A673 (cell line): ENCODE data around the gene TAX1BP3.

Experiments used
- EZH2 ChIP-seq: fragments of 200-600 bp; sonication (generic); IDR thresholded peaks from 2 replicates; pipeline ENCODE4 v1.6.1; 2017; ENCODE audit warnings: borderline replicate concordance, low read depth, mild to moderate bottlenecking, mixed read lengths, antibody characterized with exemption, low read length; ENCODE audit not compliant: poor library complexity, severe bottlenecking
- TF ChIP-seq, protein P1 (sequence below): fragments of 300-800, 200-600 bp; sonication (generic); conservative IDR thresholded peaks from 2 replicates; pipeline ENCODE4 v1.5.1; 2017; ENCODE audit warnings: low read depth, mild to moderate bottlenecking, antibody characterized with exemption, low read length, moderate library complexity, mixed read lengths

DNA sequence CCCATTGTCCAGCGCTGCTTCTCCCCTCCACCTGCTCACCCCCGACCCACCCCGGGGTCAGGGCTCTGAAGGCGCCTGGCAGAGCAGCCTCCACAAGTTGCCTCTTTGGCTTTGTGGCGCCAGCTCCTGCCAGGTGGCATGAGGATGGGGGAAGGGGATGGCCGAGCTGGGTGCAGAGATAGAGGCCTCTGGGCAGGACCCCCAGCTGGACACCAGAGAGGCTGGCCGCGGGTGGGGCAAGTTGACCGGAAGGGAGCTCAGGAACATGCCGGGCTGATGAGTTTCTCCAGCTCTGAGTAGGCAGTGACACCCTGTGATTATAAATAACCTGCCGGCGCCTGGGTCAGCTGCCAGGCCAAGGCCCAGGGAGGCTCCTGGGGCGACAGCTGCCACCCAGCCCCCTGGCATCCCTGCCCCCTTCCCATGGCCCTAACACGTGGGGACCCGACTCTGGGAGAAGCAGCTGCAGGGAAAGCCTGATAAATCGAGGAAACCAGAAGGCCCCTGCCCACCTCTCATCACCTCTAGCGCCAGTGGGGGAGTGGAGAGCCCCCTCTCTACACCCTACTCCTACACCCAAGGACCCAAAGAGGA is 26.8 kb upstream of the TAX1BP3 start:
- TF ChIP-seq, protein P1, sequence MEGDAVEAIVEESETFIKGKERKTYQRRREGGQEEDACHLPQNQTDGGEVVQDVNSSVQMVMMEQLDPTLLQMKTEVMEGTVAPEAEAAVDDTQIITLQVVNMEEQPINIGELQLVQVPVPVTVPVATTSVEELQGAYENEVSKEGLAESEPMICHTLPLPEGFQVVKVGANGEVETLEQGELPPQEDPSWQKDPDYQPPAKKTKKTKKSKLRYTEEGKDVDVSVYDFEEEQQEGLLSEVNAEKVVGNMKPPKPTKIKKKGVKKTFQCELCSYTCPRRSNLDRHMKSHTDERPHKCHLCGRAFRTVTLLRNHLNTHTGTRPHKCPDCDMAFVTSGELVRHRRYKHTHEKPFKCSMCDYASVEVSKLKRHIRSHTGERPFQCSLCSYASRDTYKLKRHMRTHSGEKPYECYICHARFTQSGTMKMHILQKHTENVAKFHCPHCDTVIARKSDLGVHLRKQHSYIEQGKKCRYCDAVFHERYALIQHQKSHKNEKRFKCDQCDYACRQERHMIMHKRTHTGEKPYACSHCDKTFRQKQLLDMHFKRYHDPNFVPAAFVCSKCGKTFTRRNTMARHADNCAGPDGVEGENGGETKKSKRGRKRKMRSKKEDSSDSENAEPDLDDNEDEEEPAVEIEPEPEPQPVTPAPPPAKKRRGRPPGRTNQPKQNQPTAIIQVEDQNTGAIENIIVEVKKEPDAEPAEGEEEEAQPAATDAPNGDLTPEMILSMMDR: no peak
- TF ChIP-seq EZH2: no peak
